Progenitor cell of endocrine pancreas (in vitro differentiated cells): ENCODE results near the gene CRTC3. TPM values are rescaled to one million over a fixed set of nuclear protein-coding genes. Genes with fewer than 3 reads are reported as not detected.
"Not testable (repeated sequence)": the region's sequence is repeated elsewhere in the genome, so short reads cannot be mapped to it uniquely, and the experiment has no call there.

Source experiments
- DNase-seq: peaks from one replicate; pipeline ENCODE4 v3.0.0; 2021; ENCODE audit warnings: low spot score; ENCODE audit not compliant: unreplicated experiment
- H3K27ac Mint-ChIP-seq: 2 replicates; pipeline ENCODE4 v1.8.0; 2021; ENCODE audit warnings: mild to moderate bottlenecking, moderate library complexity, mixed read lengths
- H3K27me3 Mint-ChIP-seq: 2 replicates; pipeline ENCODE4 v1.8.0; 2021; ENCODE audit warnings: mixed read lengths
- H3K36me3 Mint-ChIP-seq: 2 replicates; pipeline ENCODE4 v1.8.0; 2022; ENCODE audit warnings: mixed read lengths; ENCODE audit not compliant: insufficient read depth
- H3K4me1 Mint-ChIP-seq: 2 replicates; pipeline ENCODE4 v1.8.0; 2021; ENCODE audit warnings: low read depth, mixed read lengths
- H3K4me3 Mint-ChIP-seq: 2 replicates; pipeline ENCODE4 v1.8.0; 2021; ENCODE audit warnings: low read depth, mild to moderate bottlenecking, moderate library complexity, mixed read lengths
- H3K9me3 Mint-ChIP-seq: 2 replicates; pipeline ENCODE4 v1.8.0; 2021; ENCODE audit warnings: low read depth, mixed read lengths
- CTCF ChIP-seq: fragments of 200-600 bp; sonication (generic); IDR thresholded peaks from one replicate; pipeline ENCODE4 v1.5.0; 2021; ENCODE audit warnings: antibody characterized with exemption, mild to moderate bottlenecking; ENCODE audit not compliant: unreplicated experiment
- total RNA-seq: library from RNA; stranded (reverse); gene quantifications from 2 replicates; pipeline ENCODE4 v1.2.1, GENCODE V29; 2021

Gene CRTC3
- total RNA-seq, 1 donor from 2014 or later: 34.6 TPM

- Mint-ChIP-seq H3K4me3 (no peak overlapping the region), H3K27ac (no peak overlapping the region), H3K36me3 (no peaks in the 10 kb centered on the region), H3K9me3 (no peaks in the 10 kb centered on the region), H3K4me1 (no peaks in the 10 kb centered on the region), H3K27me3 (peaks cover 3% of the 10 kb centered on the region)
- no peak for TF ChIP-seq CTCF
- DNase-seq: no peak
These were observed 156.1 kb downstream of the CRTC3 start for GRCh38 chr15:90685591-90686434.

- Mint-ChIP-seq H3K36me3 (no peaks in the 10 kb centered on the region), H3K4me1 (no peaks in the 10 kb centered on the region), H3K27ac (no peak overlapping the region), H3K9me3 (no peaks in the 10 kb centered on the region), H3K4me3 (no peak overlapping the region), H3K27me3 (peaks cover 5% of the 10 kb centered on the region)
- no peak for DNase-seq
- no peak for TF ChIP-seq CTCF
These were observed 156.9 kb downstream of the CRTC3 start for GRCh38 chr15:90686435-90687218.

GRCh38 chr15:90689326-90689961, 159.7 kb downstream of the CRTC3 start:
- not testable (repeated sequence) for H3K27ac Mint-ChIP-seq, DNase-seq, H3K9me3 Mint-ChIP-seq, H3K4me1 Mint-ChIP-seq, H3K4me3 Mint-ChIP-seq, H3K36me3 Mint-ChIP-seq, H3K27me3 Mint-ChIP-seq

- Mint-ChIP-seq H3K36me3 (peaks cover 1% of the 10 kb centered on the region), H3K4me3 (no peak overlapping the region), H3K4me1 (no peaks in the 10 kb centered on the region), H3K27me3 (peaks cover 3% of the 10 kb centered on the region), H3K9me3 (no peaks in the 10 kb centered on the region), H3K27ac (no peak overlapping the region)
- no peak for DNase-seq
- TF ChIP-seq CTCF: no peak
These were observed 160.9 kb downstream of the CRTC3 start for GRCh38 chr15:90690585-90690984.

GRCh38 chr15:90691369-90691768, 161.6 kb downstream of the CRTC3 start:
- no peak for TF ChIP-seq CTCF
- DNase-seq: no peak
- no peak overlapping the region for H3K27ac Mint-ChIP-seq
- H3K4me3 Mint-ChIP-seq: no peak overlapping the region
- H3K27me3 Mint-ChIP-seq: peaks cover 3% of the 10 kb centered on the region
- H3K9me3 Mint-ChIP-seq: no peaks in the 10 kb centered on the region
- peaks cover 1% of the 10 kb centered on the region for H3K36me3 Mint-ChIP-seq
- H3K4me1 Mint-ChIP-seq: no peaks in the 10 kb centered on the region
